RWPE2 (cell line): ENCODE data around the gene PI4KA.

ENCODE experiments used
- ATAC-seq: fragments of 200-7000 bp; cut with Tn5 transposase; 3 replicates; pipeline ENCODE4 v1.9.1; 2021; ENCODE audit warnings: low read depth
- DNase-seq: peaks from one replicate; pipeline ENCODE4 v3.0.0-alpha.2; 2020; ENCODE audit warnings: low spot score
- H3K27ac ChIP-seq: fragments of 450-650 bp; 2 replicates; pipeline ENCODE4 v1.5.1; 2017; ENCODE audit warnings: mild to moderate bottlenecking; ENCODE audit not compliant: poor library complexity, severe bottlenecking
- H3K27me3 ChIP-seq: fragments of 250-450 bp; sonication (Bioruptor Pico); 2 replicates; pipeline ENCODE4 v1.5.1; 2021; ENCODE audit warnings: mild to moderate bottlenecking, moderate library complexity; ENCODE audit not compliant: insufficient read depth, poor library complexity, severe bottlenecking
- H3K36me3 ChIP-seq: fragments of 250-450 bp; sonication (Bioruptor Pico); 2 replicates; pipeline ENCODE4 v1.5.1; 2020; ENCODE audit warnings: low read depth, mild to moderate bottlenecking, moderate library complexity
- H3K4me1 ChIP-seq: fragments of 250-450 bp; sonication (Bioruptor Pico); 2 replicates; pipeline ENCODE4 v1.5.1; 2021; ENCODE audit warnings: mild to moderate bottlenecking, moderate library complexity; ENCODE audit not compliant: insufficient read depth, poor library complexity, severe bottlenecking
- H3K4me3 ChIP-seq: fragments of 250-450 bp; sonication (Bioruptor Pico); 2 replicates; pipeline ENCODE4 v1.5.1; 2021; ENCODE audit warnings: mild to moderate bottlenecking, moderate library complexity; ENCODE audit not compliant: severe bottlenecking
- H3K9me3 ChIP-seq: fragments of 250-450 bp; sonication (Bioruptor Pico); 2 replicates; pipeline ENCODE4 v1.5.1; 2021; ENCODE audit warnings: mild to moderate bottlenecking, moderate library complexity; ENCODE audit not compliant: severe bottlenecking
- CTCF ChIP-seq: fragments of 450-650 bp; IDR thresholded peaks from one replicate; pipeline ENCODE4 v1.5.1; 2017; ENCODE audit warnings: mild to moderate bottlenecking, moderate library complexity; ENCODE audit not compliant: poor library complexity, severe bottlenecking

The PI4KA gene

GRCh38 chr22:20859615-20860014 is 1.0 kb upstream of the PI4KA start:
- peak overlapping the region; percentile 7 for H3K27ac ChIP-seq
- H3K27me3 ChIP-seq: no peaks in the 10 kb centered on the region
- H3K36me3 ChIP-seq: no peaks in the 10 kb centered on the region
- ATAC-seq (no peak), DNase-seq (no peak)
- no peak for TF ChIP-seq CTCF
- peaks cover 2% of the 10 kb centered on the region for H3K4me1 ChIP-seq
- H3K4me3 ChIP-seq: peak overlapping the region; percentile 82
- H3K9me3 ChIP-seq: no peaks in the 10 kb centered on the region

GRCh38 chr22:20857838-20858614 is 585 bp downstream of the PI4KA start:
- H3K9me3 ChIP-seq: no peaks in the 10 kb centered on the region
- H3K4me3 ChIP-seq: peak overlapping the region; percentile 82
- peak overlapping the region; percentile 23 for H3K27ac ChIP-seq
- DNase-seq: peak; percentile 81
- peak; percentile 68 for ATAC-seq
- no peak for TF ChIP-seq CTCF
- H3K4me1 ChIP-seq: peaks cover 2% of the 10 kb centered on the region
- no peaks in the 10 kb centered on the region for H3K36me3 ChIP-seq
- H3K27me3 ChIP-seq: no peaks in the 10 kb centered on the region

- peaks cover 2% of the 10 kb centered on the region for H3K4me1 ChIP-seq
- no peak overlapping the region for H3K27ac ChIP-seq
- H3K27me3 ChIP-seq: no peaks in the 10 kb centered on the region
- no peaks in the 10 kb centered on the region for H3K36me3 ChIP-seq
- no peak for DNase-seq
- no peaks in the 10 kb centered on the region for H3K9me3 ChIP-seq
- ATAC-seq: no peak
- H3K4me3 ChIP-seq: peak overlapping the region; percentile 82
- TF ChIP-seq CTCF: no peak
Observed at GRCh38 chr22:20857247-20857643, 1.4 kb downstream of the PI4KA start.

- ATAC-seq (no peak), DNase-seq (no peak)
- Histone ChIP-seq H3K36me3 (no peaks in the 10 kb centered on the region), H3K4me3 (no peak overlapping the region), H3K27ac (no peak overlapping the region), H3K9me3 (no peaks in the 10 kb centered on the region), H3K4me1 (no peaks in the 10 kb centered on the region), H3K27me3 (no peaks in the 10 kb centered on the region)
- no peak for TF ChIP-seq CTCF
Observed at GRCh38 chr22:20853236-20853660, 5.4 kb downstream of the PI4KA start.

GRCh38 chr22:20852503-20852902 is 6.1 kb downstream of the PI4KA start:
- DNase-seq (no peak), ATAC-seq (no peak)
- no peaks in the 10 kb centered on the region for H3K27me3 ChIP-seq
- no peak for TF ChIP-seq CTCF
- no peak overlapping the region for H3K27ac ChIP-seq
- no peaks in the 10 kb centered on the region for H3K36me3 ChIP-seq
- H3K4me1 ChIP-seq: no peaks in the 10 kb centered on the region
- H3K4me3 ChIP-seq: no peak overlapping the region
- no peaks in the 10 kb centered on the region for H3K9me3 ChIP-seq
